Hepatocyte (in vitro differentiated cells): ENCODE results near the gene RRH. TPM values are rescaled to one million over a fixed set of nuclear protein-coding genes. Genes with fewer than 3 reads are reported as not detected.
"Not testable (repeated sequence)": the region's sequence is repeated elsewhere in the genome, so short reads cannot be mapped to it uniquely, and the experiment has no call there.

ENCODE experiments used
- DNase-seq: peaks from one replicate; pipeline ENCODE4 v3.0.0-alpha.2; 2016; ENCODE audit warnings: low spot score
- H2AFZ ChIP-seq: fragments of 200-600 bp; sonication (generic); 2 replicates; pipeline ENCODE4 v1.6.0; 2016; ENCODE audit warnings: antibody characterized with exemption, mild to moderate bottlenecking
- H3K27ac ChIP-seq: fragments of 200-600 bp; sonication (generic); 2 replicates; pipeline ENCODE4 v1.5.1; 2016; ENCODE audit warnings: mild to moderate bottlenecking
- H3K27me3 ChIP-seq: fragments of 200-600 bp; sonication (generic); 2 replicates; pipeline ENCODE4 v1.6.1; 2016
- H3K36me3 ChIP-seq: fragments of 200-600 bp; sonication (generic); replicated peaks from 2 replicates; pipeline ENCODE4 v1.5.1; 2016; ENCODE audit warnings: low read depth; ENCODE audit not compliant: insufficient read depth
- H3K4me1 ChIP-seq: fragments of 200-600 bp; sonication (generic); 2 replicates; pipeline ENCODE4 v1.5.1; 2016; ENCODE audit warnings: mild to moderate bottlenecking, moderate library complexity; ENCODE audit not compliant: insufficient read depth
- H3K4me2 ChIP-seq: fragments of 200-600 bp; sonication (generic); 2 replicates; pipeline ENCODE4 v1.6.0; 2016
- H3K4me3 ChIP-seq: fragments of 200-600 bp; sonication (generic); 2 replicates; pipeline ENCODE4 v1.5.1; 2016; ENCODE audit warnings: mild to moderate bottlenecking
- H3K79me2 ChIP-seq: fragments of 200-600 bp; sonication (generic); 2 replicates; pipeline ENCODE4 v1.6.0; 2017; ENCODE audit warnings: mild to moderate bottlenecking
- H3K9me2 ChIP-seq: fragments of 200-600 bp; sonication (generic); replicated peaks from 2 replicates; pipeline ENCODE4 v1.6.0; 2017; ENCODE audit warnings: mild to moderate bottlenecking; ENCODE audit not compliant: insufficient read depth
- H3K9me3 ChIP-seq: fragments of 200-600 bp; sonication (generic); 2 replicates; pipeline ENCODE4 v1.5.1; 2016; ENCODE audit warnings: low read depth, mild to moderate bottlenecking
- H4K20me1 ChIP-seq: fragments of 200-600 bp; sonication (generic); 2 replicates; pipeline ENCODE4 v1.6.0; 2016; ENCODE audit warnings: mild to moderate bottlenecking; ENCODE audit not compliant: insufficient read depth, poor library complexity, severe bottlenecking
- CTCF ChIP-seq: fragments of 200-600 bp; sonication (generic); IDR thresholded peaks from 2 replicates; pipeline ENCODE4 v1.5.1; 2016; ENCODE audit warnings: antibody characterized with exemption, mild to moderate bottlenecking; ENCODE audit not compliant: poor library complexity
- EZH2 ChIP-seq: fragments of 200-600 bp; sonication (generic); IDR thresholded peaks from 2 replicates; pipeline ENCODE4 v1.6.1; 2016; ENCODE audit warnings: antibody characterized with exemption, mild to moderate bottlenecking, borderline replicate concordance
- EZH2phosphoT487 ChIP-seq: fragments of 200-600 bp; sonication (generic); IDR thresholded peaks from one replicate; pipeline ENCODE4 v1.6.1; 2018; ENCODE audit warnings: antibody characterized with exemption, mild to moderate bottlenecking, low read depth, moderate library complexity; ENCODE audit not compliant: unreplicated experiment, severe bottlenecking
- WGBS: methylation state at CpG from one replicate; pipeline ENCODE4 v1.1.6; 2016; ENCODE audit warnings: low lambda C conversion rate; ENCODE audit errors: missing lambda C conversion rate; 5-methylcytosine and 5-hydroxymethylcytosine counted together
- polyA plus RNA-seq: library from polyadenylated mRNA; unstranded; fragments of >200 nt; fragmentation: Nextera tagmentation; extraction: Ambion mirVana; gene quantifications from 2 replicates; pipeline ENCODE4 v1.2.1, GENCODE V29; 2016
- total RNA-seq: library from RNA; depleted of rRNA; stranded (reverse); fragments of >200 nt; gene quantifications from 2 replicates; pipeline ENCODE4 v1.2.3, GENCODE V29; 2014

The RRH gene
- total and polyA plus RNA-seq, 2 experiments from 2014 or later = not detected

GRCh38 chr4:109850601-109851000 lies 22.8 kb downstream of the RRH start:
- no peaks in the 10 kb centered on the region for H3K9me3 ChIP-seq
- no peak for TF ChIP-seq CTCF
- no peak for TF ChIP-seq EZH2phosphoT487
- TF ChIP-seq EZH2 = no peak
- no peak overlapping the region for H3K27ac ChIP-seq
- no peaks in the 10 kb centered on the region for H3K79me2 ChIP-seq
- H3K36me3 ChIP-seq = no peaks in the 10 kb centered on the region
- H2AFZ ChIP-seq = no peak overlapping the region
- H3K4me1 ChIP-seq = no peaks in the 10 kb centered on the region
- H4K20me1 ChIP-seq = no peaks in the 10 kb centered on the region
- H3K27me3 ChIP-seq = no peaks in the 10 kb centered on the region
- DNase-seq = no peak
- WGBS = 98% methylated on average over 5 of the region's 5 CpGs
- H3K4me2 ChIP-seq = no peak overlapping the region
- no peak overlapping the region for H3K4me3 ChIP-seq
- H3K9me2 ChIP-seq = no peaks in the 10 kb centered on the region

GRCh38 chr4:109859426-109860300 lies 31.9 kb downstream of the RRH start:
- not testable (repeated sequence) for DNase-seq, H3K9me2 ChIP-seq, H2AFZ ChIP-seq, H3K4me2 ChIP-seq, H3K9me3 ChIP-seq, H3K27ac ChIP-seq, H3K36me3 ChIP-seq, H3K79me2 ChIP-seq, H4K20me1 ChIP-seq, H3K4me1 ChIP-seq, H3K27me3 ChIP-seq, H3K4me3 ChIP-seq
- WGBS = 88% methylated on average over 4 of the region's 4 CpGs

- no peak overlapping the region for H3K4me3 ChIP-seq
- no peaks in the 10 kb centered on the region for H3K4me1 ChIP-seq
- H3K27ac ChIP-seq = no peak overlapping the region
- H3K27me3 ChIP-seq = no peaks in the 10 kb centered on the region
- H3K9me3 ChIP-seq = no peaks in the 10 kb centered on the region
- TF ChIP-seq EZH2phosphoT487 (no peak), CTCF (no peak), EZH2 (no peak)
- no peaks in the 10 kb centered on the region for H4K20me1 ChIP-seq
- DNase-seq = no peak
- H3K36me3 ChIP-seq = no peaks in the 10 kb centered on the region
- no peaks in the 10 kb centered on the region for H3K79me2 ChIP-seq
- 95% methylated on average over 2 of the region's 2 CpGs for WGBS
- H2AFZ ChIP-seq = no peak overlapping the region
- no peaks in the 10 kb centered on the region for H3K9me2 ChIP-seq
- H3K4me2 ChIP-seq = no peak overlapping the region
Measured at GRCh38 chr4:109861271-109861670, 33.5 kb downstream of the RRH start.

GRCh38 chr4:109861916-109862511 lies 34.2 kb downstream of the RRH start:
- no peak overlapping the region for H3K4me3 ChIP-seq
- TF ChIP-seq CTCF (no peak), EZH2 (no peak), EZH2phosphoT487 (no peak)
- no peaks in the 10 kb centered on the region for H3K79me2 ChIP-seq
- no peaks in the 10 kb centered on the region for H3K4me1 ChIP-seq
- H4K20me1 ChIP-seq = no peaks in the 10 kb centered on the region
- H3K4me2 ChIP-seq = no peak overlapping the region
- no peaks in the 10 kb centered on the region for H3K9me2 ChIP-seq
- 81% methylated on average over 3 of the region's 3 CpGs for WGBS
- H2AFZ ChIP-seq = no peak overlapping the region
- no peaks in the 10 kb centered on the region for H3K27me3 ChIP-seq
- H3K9me3 ChIP-seq = no peaks in the 10 kb centered on the region
- no peak overlapping the region for H3K27ac ChIP-seq
- no peak for DNase-seq
- no peaks in the 10 kb centered on the region for H3K36me3 ChIP-seq
